PC-3 (cell line): ENCODE measurements around the gene GLRA2. TPM values are rescaled to one million over a fixed set of nuclear protein-coding genes. Genes with fewer than 3 reads are reported as not detected.

Experiments used
- ATAC-seq: fragments of 200-7000 bp; cut with Tn5 transposase; 2 replicates; pipeline ENCODE4 v1.9.1; 2020; ENCODE audit warnings: mild to moderate bottlenecking, moderate library complexity
- BruUV-seq: library from RNA; stranded (reverse); fragments of 400-500 nt; replicated peaks from 2 replicates; lab custom pipeline; 2021; lab: Mats Ljungman, UMichigan
- CTCF ChIA-PET: fragments of 300-600 bp; sonication (Branson Sonifier 250); formaldehyde crosslinking; loops from one replicate; lab custom pipeline; 2022; ENCODE audit warnings: antibody characterized with exemption; lab: Charles Lee
- POLR2A ChIA-PET: fragments of 300-600 bp; sonication (Branson Sonifier 250); formaldehyde crosslinking; loops from one replicate; lab custom pipeline; 2022; ENCODE audit warnings: antibody characterized with exemption; ENCODE audit not compliant: unreplicated experiment; lab: Charles Lee
- DNase-seq: peaks from one replicate; pipeline ENCODE4 v3.0.0-alpha.2; 2015
- H2AFZ ChIP-seq: fragments of 300-600 bp; sonication (generic); 2 replicates; pipeline ENCODE4 v1.6.0; 2016; ENCODE audit warnings: antibody characterized with exemption, low read length
- H3F3A ChIP-seq: fragments of 300-600 bp; sonication (generic); one replicate; pipeline ENCODE4 v1.6.0; 2017; ENCODE audit warnings: antibody characterized with exemption, low read length, control low read depth, mild to moderate bottlenecking; ENCODE audit not compliant: unreplicated experiment
- H3K27ac ChIP-seq: fragments of 300-600 bp; sonication (generic); 2 replicates; pipeline ENCODE4 v1.5.1; 2016; ENCODE audit warnings: mild to moderate bottlenecking, low read length
- H3K27me3 ChIP-seq: fragments of 300-600 bp; sonication (generic); 2 replicates; pipeline ENCODE4 v1.6.1; 2016; ENCODE audit warnings: low read length, mixed read lengths
- H3K36me3 ChIP-seq: fragments of 300-600 bp; sonication (generic); 2 replicates; pipeline ENCODE4 v1.6.1; 2016; ENCODE audit warnings: low read depth, mixed run types, low read length, mixed read lengths
- H3K4me1 ChIP-seq: fragments of 300-600 bp; sonication (generic); 2 replicates; pipeline ENCODE4 v1.5.1; 2016; ENCODE audit warnings: low read length; ENCODE audit not compliant: insufficient read depth
- H3K4me2 ChIP-seq: fragments of 300-600 bp; sonication (generic); 2 replicates; pipeline ENCODE4 v1.6.0; 2016; ENCODE audit warnings: low read length
- H3K4me3 ChIP-seq: fragments of 300-600 bp; sonication (generic); 2 replicates; pipeline ENCODE4 v1.5.1; 2016; ENCODE audit warnings: mild to moderate bottlenecking, low read length, mixed read lengths
- H3K79me2 ChIP-seq: fragments of 300-600 bp; sonication (generic); 2 replicates; pipeline ENCODE4 v1.6.1; 2017; ENCODE audit warnings: low read length, mixed read lengths
- H3K9ac ChIP-seq: fragments of 300-600 bp; sonication (generic); 2 replicates; pipeline ENCODE4 v1.6.0; 2016; ENCODE audit warnings: mild to moderate bottlenecking, low read length
- H3K9me2 ChIP-seq: fragments of 300-600 bp; sonication (generic); replicated peaks from 2 replicates; pipeline ENCODE4 v1.6.1; 2016; ENCODE audit warnings: mixed run types, low read length, mixed read lengths
- H3K9me3 ChIP-seq: fragments of 300-600 bp; sonication (generic); 2 replicates; pipeline ENCODE4 v1.6.1; 2016; ENCODE audit warnings: low read length, mixed read lengths
- H4K20me1 ChIP-seq: fragments of 300-600 bp; sonication (generic); 2 replicates; pipeline ENCODE4 v1.6.1; 2016; ENCODE audit warnings: low read length, mixed read lengths
- CTCF ChIP-seq: fragments of 300-600 bp; sonication (generic); conservative IDR thresholded peaks from 2 replicates; pipeline ENCODE4 v1.5.1; 2017; ENCODE audit warnings: antibody characterized with exemption, low read depth, mild to moderate bottlenecking, low read length
- EZH2 ChIP-seq: fragments of 300-600 bp; sonication (generic); IDR thresholded peaks from one replicate; pipeline ENCODE4 v1.6.1; 2017; ENCODE audit warnings: antibody characterized with exemption, mild to moderate bottlenecking, low read length; ENCODE audit not compliant: unreplicated experiment
- EZH2phosphoT487 ChIP-seq: fragments of 300-600 bp; sonication (generic); IDR thresholded peaks from 2 replicates; pipeline ENCODE4 v1.6.1; 2018; ENCODE audit warnings: mild to moderate bottlenecking, antibody characterized with exemption, low read length, borderline replicate concordance
- intact Hi-C: fragments of 100-400 bp; cut with micrococcal nuclease; formaldehyde crosslinking; loops from 2 replicates; pipeline ENCODE4 v1.9.0; 2023
- total RNA-seq: library from RNA; depleted of rRNA; stranded (reverse); fragments of >200 nt; gene quantifications from 2 replicates; pipeline ENCODE4 v1.2.3, GENCODE V29; 2014

The GLRA2 gene
- total RNA-seq, 1 experiment from 2014 or later: not detected

GRCh38 chrX:14630733-14631132, 101.4 kb downstream of the GLRA2 start:
- intact Hi-C loops: loop anchor here (1.0 kb wide), 1 partner anchor 535 kb away; no protein-coding TSS in a partner anchor
- no peaks in the 10 kb centered on the region for H4K20me1 ChIP-seq
- H3K4me3 ChIP-seq: no peak overlapping the region
- H3K4me1 ChIP-seq: no peaks in the 10 kb centered on the region
- DNase-seq (peak; percentile 47), ATAC-seq (peak; percentile 66)
- H3K27ac ChIP-seq: no peak overlapping the region
- no peaks in the 10 kb centered on the region for H3K9me3 ChIP-seq
- ChIA-PET POLR2A (no interaction called here), CTCF (no interaction called here)
- H3K9ac ChIP-seq: no peak overlapping the region
- H3K9me2 ChIP-seq: no peaks in the 10 kb centered on the region
- H3K4me2 ChIP-seq: no peak overlapping the region
- H3F3A ChIP-seq: no peaks in the 10 kb centered on the region
- no peaks in the 10 kb centered on the region for H3K36me3 ChIP-seq
- TF ChIP-seq EZH2phosphoT487 (no peak), EZH2 (no peak), CTCF (peak; percentile 44; the same call in 1 of the 2 replicates)
- no peaks in the 10 kb centered on the region for H3K79me2 ChIP-seq
- H3K27me3 ChIP-seq: no peaks in the 10 kb centered on the region
- H2AFZ ChIP-seq: no peak overlapping the region
- no TSS peak for BruUV-seq

GRCh38 chrX:14641681-14642655, 112.6 kb downstream of the GLRA2 start:
- Histone ChIP-seq H3K9ac (no peak overlapping the region), H3K9me3 (no peaks in the 10 kb centered on the region), H3K4me2 (no peak overlapping the region), H2AFZ (no peak overlapping the region), H3K4me3 (no peak overlapping the region), H3K9me2 (no peaks in the 10 kb centered on the region), H3K79me2 (no peaks in the 10 kb centered on the region), H3F3A (no peaks in the 10 kb centered on the region), H3K36me3 (no peaks in the 10 kb centered on the region), H3K4me1 (no peaks in the 10 kb centered on the region), H4K20me1 (no peaks in the 10 kb centered on the region), H3K27ac (no peak overlapping the region), H3K27me3 (no peaks in the 10 kb centered on the region)
- CTCF ChIA-PET: no interaction called here
- no peak for DNase-seq
- no peak for ATAC-seq
- TF ChIP-seq EZH2phosphoT487 (no peak), CTCF (no peak), EZH2 (no peak)
- POLR2A ChIA-PET: no interaction called here
- intact Hi-C loops: no loop called here
- no TSS peak for BruUV-seq

- no TSS peak for BruUV-seq
- ChIA-PET CTCF (no interaction called here), POLR2A (no interaction called here)
- ATAC-seq (no peak), DNase-seq (no peak)
- H3K9me2 ChIP-seq: no peaks in the 10 kb centered on the region
- no peaks in the 10 kb centered on the region for H3K27me3 ChIP-seq
- no peaks in the 10 kb centered on the region for H3K4me1 ChIP-seq
- no peaks in the 10 kb centered on the region for H3K79me2 ChIP-seq
- H4K20me1 ChIP-seq: no peaks in the 10 kb centered on the region
- H3F3A ChIP-seq: no peaks in the 10 kb centered on the region
- H3K4me3 ChIP-seq: no peak overlapping the region
- no peak overlapping the region for H2AFZ ChIP-seq
- H3K9ac ChIP-seq: no peak overlapping the region
- H3K9me3 ChIP-seq: no peaks in the 10 kb centered on the region
- TF ChIP-seq EZH2: no peak
- TF ChIP-seq CTCF: no peak
- TF ChIP-seq EZH2phosphoT487: no peak
- intact Hi-C loops: no loop called here
- H3K27ac ChIP-seq: no peak overlapping the region
- H3K36me3 ChIP-seq: no peaks in the 10 kb centered on the region
- no peak overlapping the region for H3K4me2 ChIP-seq
Observed at GRCh38 chrX:14660970-14661369, 131.6 kb downstream of the GLRA2 start.
